ENCODE results near the gene CASKIN2.
A peak's percentile ranks its signal among the peaks of the same experiment; 100 is the strongest.
"Not testable (repeated sequence)": the region's sequence is repeated elsewhere in the genome, so short reads cannot be mapped to it uniquely, and the experiment has no call there.

CASKIN2 gene

GRCh38 chr17:75523647-75524046 lies 8.3 kb upstream of the CASKIN2 start:
- DNase-seq (ENCODE audit: low read depth, low spot score), result no peak

GRCh38 chr17:75521951-75522727 lies 6.8 kb upstream of the CASKIN2 start:
- no peak for DNase-seq (ENCODE audit: low read depth, low spot score)

- no peak for DNase-seq (ENCODE audit: low read depth, low spot score)
Observed at GRCh38 chr17:75521290-75521689, 6.0 kb upstream of the CASKIN2 start.

GRCh38 chr17:75520413-75520812 lies 5.1 kb upstream of the CASKIN2 start:
- not testable (repeated sequence) for DNase-seq (ENCODE audit: low read depth, low spot score)

- no peak for DNase-seq (ENCODE audit: low read depth, low spot score)
Observed at GRCh38 chr17:75518983-75519537, 3.7 kb upstream of the CASKIN2 start.

DNA sequence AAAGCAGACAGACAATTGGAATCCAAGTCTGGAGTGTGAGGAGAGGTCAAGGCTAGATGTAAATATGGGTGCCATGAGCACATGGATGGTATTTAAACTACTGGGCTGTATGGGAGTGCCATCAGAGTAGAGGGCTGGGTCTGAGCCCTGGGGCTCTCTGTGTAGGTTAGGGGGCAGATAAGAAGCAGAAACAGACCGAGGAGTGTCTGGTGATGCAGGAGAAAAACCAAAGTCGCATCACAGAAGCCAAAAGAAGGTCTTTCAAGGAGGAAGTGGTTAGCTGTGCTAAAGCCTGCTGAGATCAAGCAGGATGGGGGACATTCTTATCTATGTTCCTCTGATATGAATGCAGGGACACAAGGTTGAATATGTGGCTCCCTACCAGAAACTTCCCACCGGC lies 2.9 kb upstream of the CASKIN2 start:
- no peak for DNase-seq (ENCODE audit: low read depth, low spot score)

DNA sequence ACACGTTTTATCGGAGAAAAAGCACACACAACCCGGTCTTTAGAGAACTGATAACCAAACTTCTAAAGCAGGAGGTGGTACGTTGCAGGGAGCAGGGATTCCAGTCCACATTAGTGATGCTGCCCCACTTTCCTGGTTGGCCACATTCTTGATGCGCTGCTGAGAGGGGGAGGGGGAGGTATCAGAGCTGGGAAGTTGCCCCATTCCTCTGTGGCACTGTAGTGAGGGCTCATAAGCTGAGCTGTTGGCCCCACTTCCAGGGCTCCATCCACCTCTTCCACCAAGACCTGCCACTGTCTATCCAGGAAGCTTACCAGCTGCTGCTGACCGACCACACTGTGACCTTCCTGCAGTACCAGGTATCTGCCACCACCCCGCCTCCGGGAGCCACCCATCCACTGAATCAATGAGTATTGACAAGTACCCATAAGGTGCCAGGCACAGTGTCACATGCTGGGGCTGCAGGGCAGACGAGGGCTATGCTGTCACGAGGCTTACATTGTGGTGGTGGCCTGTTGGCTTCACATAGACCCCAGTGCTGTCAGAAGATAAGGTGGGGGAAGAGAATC lies 2.0 kb upstream of the CASKIN2 start:
- no peak for DNase-seq (ENCODE audit: low read depth, low spot score)

GRCh38 chr17:75516619-75517296 lies 1.4 kb upstream of the CASKIN2 start:
- DNase-seq (ENCODE audit: low read depth, low spot score), result peak; percentile 35

- DNase-seq (ENCODE audit: low read depth, low spot score), result peak; percentile 83
Observed at GRCh38 chr17:75516255-75516618, 900 bp upstream of the CASKIN2 start, which contains the start of gene TSEN54. Gene TSEN54 (plus strand): TSS chr17:75516528. CDS start chr17:75516561, 33 bp downstream.

GRCh38 chr17:75514919-75515495 lies 330 bp downstream of the CASKIN2 start:
- peak; percentile 33 for DNase-seq (ENCODE audit: low read depth, low spot score)

DNA sequence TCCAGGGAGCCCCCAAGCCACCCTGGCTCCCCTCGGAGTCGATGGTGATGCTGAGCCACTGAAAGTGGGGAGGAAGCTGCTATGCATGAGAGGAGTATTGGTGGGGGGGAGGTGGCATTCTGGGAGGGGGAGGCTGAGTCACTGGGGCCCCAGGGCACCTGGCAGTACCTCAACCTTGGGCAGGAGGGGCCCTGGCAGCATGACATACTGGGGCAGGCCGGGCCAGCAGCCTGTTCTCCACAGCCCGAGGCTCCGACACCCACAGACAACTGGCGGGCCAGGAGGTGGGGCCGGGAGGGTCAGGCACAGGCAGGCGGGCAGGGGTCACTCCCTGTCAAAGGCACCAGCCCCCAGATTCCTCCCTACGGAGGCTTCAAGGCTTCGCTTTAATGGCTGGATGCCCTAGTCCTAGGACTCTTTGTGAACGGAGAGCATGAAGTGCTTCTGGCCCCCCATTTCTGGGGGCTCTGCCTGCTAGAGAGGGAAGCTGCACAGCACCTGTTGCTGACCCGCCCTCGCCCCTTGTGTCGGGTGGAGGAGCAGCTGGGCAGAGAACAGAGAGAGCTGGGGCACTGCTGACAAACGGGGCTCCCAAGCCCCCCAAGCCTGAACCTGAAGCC lies 928 bp downstream of the CASKIN2 start:
- no peak for DNase-seq (ENCODE audit: low read depth, low spot score)

DNA sequence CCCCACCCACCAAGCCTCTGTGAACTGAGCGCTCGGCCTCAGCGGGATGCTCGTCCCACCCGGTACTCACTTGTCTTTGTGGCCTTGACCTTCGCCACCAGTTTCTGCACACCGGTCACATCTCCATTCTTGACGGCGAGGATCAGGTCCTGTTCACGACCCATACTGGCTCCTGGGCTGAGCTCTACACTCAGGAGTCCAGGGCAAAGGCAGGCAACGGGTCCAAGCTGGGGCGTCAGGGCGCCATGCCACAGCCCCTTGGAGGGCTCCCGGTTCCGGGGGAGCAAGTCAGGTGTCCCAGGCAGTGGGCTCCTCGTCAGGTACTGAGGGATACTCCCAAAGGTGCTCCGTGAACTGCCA lies 1.7 kb downstream of the CASKIN2 start:
- DNase-seq (ENCODE audit: low read depth, low spot score), result no peak

- peak; percentile 44 for DNase-seq (ENCODE audit: low read depth, low spot score)
Observed at GRCh38 chr17:75512926-75513640, 2.3 kb downstream of the CASKIN2 start.

- no peak for DNase-seq (ENCODE audit: low read depth, low spot score)
Observed at GRCh38 chr17:75511610-75512575, 3.4 kb downstream of the CASKIN2 start.

GRCh38 chr17:75511270-75511609 lies 4.1 kb downstream of the CASKIN2 start:
- DNase-seq (ENCODE audit: low read depth, low spot score), result no peak

DNA sequence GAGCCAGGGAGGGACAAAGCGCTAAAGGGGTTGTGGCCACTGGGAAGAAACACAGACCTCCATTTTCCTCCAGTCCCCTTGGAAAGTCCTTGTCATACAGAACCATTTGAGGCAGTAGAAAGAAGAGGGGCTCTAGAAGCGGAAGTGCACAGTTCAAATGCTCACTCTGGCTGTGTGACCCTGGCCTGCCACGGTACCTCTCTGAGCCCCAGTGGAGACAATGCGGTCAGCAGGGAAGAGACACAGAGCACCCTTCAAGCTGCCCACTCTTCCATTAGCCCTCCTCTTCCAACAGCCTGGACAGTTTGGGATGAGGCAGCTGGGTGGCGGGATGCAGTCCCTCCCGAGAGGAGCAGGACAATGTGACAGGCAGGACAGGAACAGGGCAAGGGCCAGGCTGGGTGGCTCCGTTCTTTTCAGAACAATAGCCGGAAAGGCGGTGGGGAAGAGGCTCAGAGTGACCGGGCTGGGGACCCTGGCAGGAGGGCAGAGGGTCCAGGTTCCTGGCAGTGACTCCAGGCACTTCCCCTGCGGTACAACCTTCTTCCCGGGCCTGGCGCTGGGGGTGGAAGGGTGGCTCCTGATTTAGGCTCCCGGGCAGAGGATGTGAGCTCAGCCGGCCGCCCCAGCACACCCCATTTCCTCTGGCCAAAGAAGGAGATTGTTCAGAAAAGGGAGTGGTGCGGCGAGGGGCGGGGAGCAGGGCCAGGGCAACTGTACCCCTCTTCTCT lies 5.6 kb downstream of the CASKIN2 start:
- DNase-seq (ENCODE audit: low read depth, low spot score), result no peak

DNA sequence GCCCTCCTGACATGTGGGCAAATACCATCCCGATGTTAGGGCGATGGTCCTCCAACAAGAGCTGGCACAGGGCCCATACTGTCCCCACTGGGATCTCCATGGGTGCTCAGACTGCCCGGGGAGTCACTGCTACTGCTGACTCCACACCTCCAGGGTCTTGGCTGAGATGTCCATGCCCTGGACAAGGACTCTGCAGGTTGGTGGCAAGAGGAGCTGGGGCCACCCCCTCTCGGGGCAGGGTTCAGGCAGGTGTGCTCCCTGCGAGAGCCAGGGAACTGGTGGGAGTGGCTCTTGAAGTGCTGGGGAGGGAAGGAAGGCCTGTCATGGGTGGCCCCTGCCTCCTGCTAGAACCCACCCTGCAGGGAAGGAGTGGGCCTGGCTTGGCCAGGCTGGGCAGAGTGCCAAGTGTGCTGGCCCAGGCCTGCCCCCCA lies 6.4 kb downstream of the CASKIN2 start:
- no peak for DNase-seq (ENCODE audit: low read depth, low spot score)

DNA sequence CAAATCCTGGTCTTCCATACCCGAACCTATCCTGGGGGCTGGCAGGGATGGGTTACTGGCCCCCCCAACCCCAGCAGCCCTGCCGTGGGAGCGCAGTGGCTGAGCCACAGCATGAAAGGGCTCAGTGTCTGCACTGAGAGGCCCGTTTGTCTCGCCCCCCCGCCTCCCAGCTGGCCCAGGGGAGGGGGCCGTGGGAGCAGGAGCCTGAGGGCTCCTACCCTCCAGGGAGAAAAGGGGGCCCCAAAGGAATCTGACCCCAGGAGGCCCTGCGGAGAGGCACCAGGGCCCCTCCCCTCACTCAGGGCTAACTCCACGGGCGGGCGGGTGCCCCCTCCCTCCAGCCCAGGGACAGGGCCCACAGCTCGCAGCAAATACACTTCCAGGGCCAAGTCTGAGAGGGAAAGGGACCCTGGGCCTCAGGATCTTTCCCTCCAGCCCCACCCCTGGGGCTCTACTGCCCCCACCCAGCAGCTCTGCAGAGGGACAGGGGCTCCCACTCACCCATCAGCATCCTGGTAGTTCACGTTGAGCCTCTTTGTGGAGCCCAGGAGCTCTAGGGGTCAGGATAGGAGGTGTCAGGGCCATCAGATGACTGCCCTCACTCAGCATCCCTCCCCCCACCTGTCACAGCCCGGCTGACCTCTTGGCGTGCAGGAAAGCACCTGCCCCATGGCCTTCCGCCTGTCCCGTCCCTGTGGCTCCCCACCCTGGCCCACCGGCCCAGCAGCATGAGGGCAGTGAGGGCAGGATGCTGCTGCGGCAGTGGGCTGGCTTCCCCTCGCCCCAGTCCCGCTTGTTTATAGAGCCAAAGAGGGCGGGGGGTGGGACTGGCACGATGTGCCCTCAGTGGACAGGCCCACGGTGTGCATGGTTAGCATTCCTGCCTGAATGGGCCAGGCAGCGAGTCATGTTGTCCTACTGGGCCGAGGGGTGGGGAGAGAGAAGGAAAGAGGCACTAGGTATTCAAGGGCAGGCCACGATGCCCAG lies 7.3 kb downstream of the CASKIN2 start:
- DNase-seq (ENCODE audit: low read depth, low spot score), result no peak

Data from ELF-1 (cell line).